Stimulated activated CD4-positive, alpha-beta T cell treated with anti-CD3 and anti-CD28 coated beads, Interleukin-2, amount 100 ng/mL, for 4 hours (primary cell): ENCODE results near the gene AASDHPPT.
A peak's percentile ranks its signal among the peaks of the same experiment; 100 is the strongest.

ENCODE experiments used
- DNase-seq: peaks from one replicate; pipeline ENCODE4 v3.0.0-alpha.2; 2020; ENCODE audit warnings: low read depth

The AASDHPPT gene

GRCh38 chr11:106086850-106087249 lies 9.4 kb downstream of the AASDHPPT start:
- DNase-seq = no peak

GRCh38 chr11:106087815-106088435 lies 10.5 kb downstream of the AASDHPPT start:
- peak; percentile 12 for DNase-seq

- DNase-seq = no peak
These were observed 11.4 kb downstream of the AASDHPPT start for GRCh38 chr11:106088896-106089295.

- DNase-seq = no peak
These were observed 14.1 kb downstream of the AASDHPPT start for GRCh38 chr11:106091480-106092123.

GRCh38 chr11:106092446-106092845 lies 15.0 kb downstream of the AASDHPPT start:
- no peak for DNase-seq

GRCh38 chr11:106098893-106099553 lies 21.6 kb downstream of the AASDHPPT start:
- DNase-seq = no peak

- DNase-seq = no peak
These were observed 23.9 kb downstream of the AASDHPPT start for GRCh38 chr11:106101370-106101769.

- DNase-seq = no peak
These were observed 24.4 kb downstream of the AASDHPPT start for GRCh38 chr11:106101819-106102218.

GRCh38 chr11:106105986-106106385 lies 28.5 kb downstream of the AASDHPPT start:
- no peak for DNase-seq

- no peak for DNase-seq
These were observed 44.3 kb downstream of the AASDHPPT start for GRCh38 chr11:106121570-106122320.

- DNase-seq = no peak
These were observed 50.1 kb downstream of the AASDHPPT start for GRCh38 chr11:106127604-106128003.

- no peak for DNase-seq
These were observed 51.3 kb downstream of the AASDHPPT start for GRCh38 chr11:106128740-106129139.

- DNase-seq = no peak
These were observed 54.5 kb downstream of the AASDHPPT start for GRCh38 chr11:106131998-106132397.

- no peak for DNase-seq
These were observed 55.3 kb downstream of the AASDHPPT start for GRCh38 chr11:106132582-106133354.

GRCh38 chr11:106133529-106133928 lies 56.1 kb downstream of the AASDHPPT start:
- no peak for DNase-seq

- DNase-seq = no peak
These were observed 59.6 kb downstream of the AASDHPPT start for GRCh38 chr11:106137061-106137460.

- no peak for DNase-seq
These were observed 60.3 kb downstream of the AASDHPPT start for GRCh38 chr11:106137758-106138157.
